Kidney capillary endothelial cell (primary cell): ENCODE data around the gene PAIP2B.
"Not testable (repeated sequence)": the region's sequence is repeated elsewhere in the genome, so short reads cannot be mapped to it uniquely, and the experiment has no call there.

ENCODE experiments used
- DNase-seq: peaks from one replicate; pipeline ENCODE4 v3.0.0-alpha.2; 2018; ENCODE audit warnings: low spot score

The PAIP2B gene

GRCh38 chr2:71216501-71216900 lies 10.4 kb downstream of the PAIP2B start:
- no peak for DNase-seq

DNA sequence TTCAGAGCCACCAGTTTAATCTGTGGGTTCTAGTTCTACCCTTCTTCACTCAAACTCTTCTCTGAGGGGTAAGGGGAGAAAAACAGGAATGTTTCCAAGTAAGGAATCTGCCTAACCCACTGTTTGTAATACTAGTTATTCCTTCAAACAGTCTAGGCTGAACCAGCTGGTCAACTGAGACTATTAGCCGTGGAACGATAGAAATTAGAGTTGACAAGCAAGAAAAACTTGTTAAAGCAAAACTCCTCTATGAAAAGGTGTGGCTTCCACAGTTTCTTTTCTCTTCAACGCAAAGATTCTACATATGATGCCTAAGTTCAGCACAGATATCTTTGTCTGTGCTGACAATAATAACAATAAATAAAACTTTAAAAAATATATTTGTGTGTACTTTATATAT lies 11.5 kb downstream of the PAIP2B start:
- no peak for DNase-seq

GRCh38 chr2:71212336-71212735 lies 14.6 kb downstream of the PAIP2B start:
- DNase-seq, result no peak

GRCh38 chr2:71210292-71210691 lies 16.6 kb downstream of the PAIP2B start:
- DNase-seq, result no peak

GRCh38 chr2:71208756-71209155 lies 18.1 kb downstream of the PAIP2B start:
- no peak for DNase-seq

GRCh38 chr2:71207601-71208000 lies 19.3 kb downstream of the PAIP2B start:
- no peak for DNase-seq

DNA sequence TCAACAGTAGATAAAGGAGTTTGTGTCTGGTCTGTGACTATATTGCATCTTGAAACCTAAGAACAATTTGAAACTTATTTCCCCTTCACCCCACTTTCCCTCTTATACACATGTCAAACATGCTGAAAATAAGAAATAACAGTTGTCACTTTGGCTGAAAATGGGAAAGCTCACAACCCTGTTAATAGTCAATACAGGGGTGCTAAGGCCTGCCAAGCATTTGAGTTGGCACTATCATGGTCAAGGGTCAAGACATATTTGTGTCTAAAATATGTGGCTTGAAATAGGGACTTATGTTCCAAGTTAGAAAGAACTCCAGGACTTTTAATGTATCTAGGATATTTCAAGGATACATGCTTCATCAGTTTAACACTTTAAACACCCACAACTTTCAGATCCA lies 20.6 kb downstream of the PAIP2B start:
- DNase-seq, result no peak

DNA sequence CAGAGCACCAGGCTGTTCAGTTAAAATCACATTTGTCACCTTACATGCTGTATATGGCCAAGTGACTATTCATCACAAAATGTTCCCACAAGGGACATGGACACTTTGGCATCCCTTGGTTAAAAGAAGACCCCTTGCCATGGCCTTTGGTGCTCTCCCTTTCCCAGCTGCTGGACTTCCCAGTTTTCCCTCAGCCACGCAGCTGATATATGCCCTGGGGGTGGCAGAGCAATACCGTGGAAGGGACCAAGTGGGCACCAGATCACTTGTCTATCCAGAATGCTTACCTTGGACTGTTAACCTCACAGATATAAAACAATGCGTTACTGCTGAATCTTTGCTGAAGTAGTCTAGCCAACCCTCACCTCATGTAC lies 35.3 kb downstream of the PAIP2B start:
- DNase-seq, result no peak

DNA sequence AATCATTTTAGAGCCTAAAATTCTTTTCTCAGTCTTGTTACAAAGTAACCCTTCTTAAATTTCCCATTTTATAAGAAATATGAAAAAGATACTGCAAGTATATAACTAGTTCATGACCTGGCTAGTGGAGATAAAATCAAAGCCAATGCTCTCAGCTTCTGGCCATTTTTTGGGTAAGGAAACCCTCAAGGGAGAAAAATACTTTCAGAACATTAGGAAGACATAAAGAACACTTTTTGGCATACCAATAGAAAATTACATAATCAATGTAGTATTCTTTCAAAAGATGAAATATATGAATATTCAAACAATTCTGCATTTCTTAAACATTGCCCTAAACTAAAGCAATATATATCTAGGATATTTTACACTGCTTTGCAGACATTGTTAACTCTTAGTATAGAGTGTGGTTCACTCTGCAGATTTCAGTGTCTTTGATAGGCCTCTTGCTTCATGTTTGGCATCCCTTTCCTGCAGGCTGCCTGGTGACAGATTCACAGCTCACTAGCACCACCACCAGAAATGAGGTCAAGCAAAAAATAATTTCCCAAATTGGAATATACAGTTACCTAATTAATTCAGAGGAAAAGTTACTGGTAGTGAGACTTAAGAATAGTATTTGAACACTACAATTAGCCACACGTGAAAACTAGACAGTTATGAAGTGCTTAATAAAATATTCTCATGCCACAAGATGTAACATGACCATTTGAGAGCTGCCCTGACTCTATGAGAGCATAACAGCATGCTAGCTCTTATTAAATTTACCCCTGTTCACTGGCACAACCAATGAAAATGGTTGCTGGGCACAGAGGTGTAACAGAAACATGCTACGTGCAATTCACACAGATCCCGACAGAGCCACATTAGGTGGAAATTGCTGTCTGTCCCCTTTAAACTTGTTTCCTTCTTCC lies 36.0 kb downstream of the PAIP2B start:
- DNase-seq, result no peak

GRCh38 chr2:71187589-71187988 lies 39.3 kb downstream of the PAIP2B start:
- no peak for DNase-seq

GRCh38 chr2:71186973-71187372 lies 39.9 kb downstream of the PAIP2B start:
- no peak for DNase-seq

GRCh38 chr2:71183306-71184115 lies 43.4 kb downstream of the PAIP2B start:
- DNase-seq, result not testable (repeated sequence)

- DNase-seq, result no peak
Observed at GRCh38 chr2:71181316-71181715, 45.6 kb downstream of the PAIP2B start.

- not testable (repeated sequence) for DNase-seq
Observed at GRCh38 chr2:71178836-71179235, 48.1 kb downstream of the PAIP2B start.

- DNase-seq, result no peak
Observed at GRCh38 chr2:71174207-71174606, 52.7 kb downstream of the PAIP2B start.

- no peak for DNase-seq
Observed at GRCh38 chr2:71173096-71173495, 53.8 kb downstream of the PAIP2B start.

- no peak for DNase-seq
Observed at GRCh38 chr2:71166812-71167211, 60.1 kb downstream of the PAIP2B start.

GRCh38 chr2:71157124-71157793 lies 69.6 kb downstream of the PAIP2B start:
- DNase-seq, result peak; percentile 18

GRCh38 chr2:71156573-71156972 lies 70.3 kb downstream of the PAIP2B start:
- DNase-seq, result no peak

GRCh38 chr2:71155846-71156245 lies 71.1 kb downstream of the PAIP2B start:
- no peak for DNase-seq

GRCh38 chr2:71154798-71155197 lies 72.1 kb downstream of the PAIP2B start:
- no peak for DNase-seq

DNA sequence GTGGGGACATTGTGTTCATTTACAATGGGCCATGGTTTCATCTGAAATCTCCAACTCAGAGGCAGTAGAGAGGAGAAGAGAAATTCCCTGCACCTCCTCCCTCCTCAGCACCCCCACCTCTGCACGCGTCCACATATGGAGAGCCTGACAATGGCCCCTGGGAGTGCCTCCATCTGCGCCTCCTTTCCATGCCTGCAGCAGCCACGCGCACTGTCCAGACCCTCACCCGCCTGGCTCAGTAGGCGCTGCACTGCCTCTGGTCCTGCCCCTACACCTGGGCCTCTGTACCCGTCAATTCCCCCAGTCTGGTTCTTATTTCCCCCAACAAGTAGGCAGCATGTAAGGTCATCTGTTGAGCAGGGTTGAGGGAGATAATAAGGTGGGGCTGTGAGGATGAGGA lies 72.6 kb downstream of the PAIP2B start:
- no peak for DNase-seq
